Epithelial cell of prostate (primary cell): ENCODE data around the gene FAM227B.
"Not testable (repeated sequence)": the region's sequence is repeated elsewhere in the genome, so short reads cannot be mapped to it uniquely, and the experiment has no call there.

ENCODE experiments used
- DNase-seq: peaks from one replicate; pipeline ENCODE4 v3.0.0-alpha.2; 2011; ENCODE audit warnings: low read depth, low spot score
- H3K27ac ChIP-seq: fragments of 450-650 bp; 2 replicates; pipeline ENCODE4 v1.5.1; 2017; ENCODE audit warnings: mild to moderate bottlenecking

The FAM227B gene

GRCh38 chr15:49402515-49403296, 217.9 kb downstream of the FAM227B start:
- not testable (repeated sequence) for DNase-seq, H3K27ac ChIP-seq

- DNase-seq = no peak
- H3K27ac ChIP-seq = no peak overlapping the region
Measured at GRCh38 chr15:49387471-49387870, 233.1 kb downstream of the FAM227B start.

- no peak for DNase-seq
- no peak overlapping the region for H3K27ac ChIP-seq
Measured at GRCh38 chr15:49383266-49383665, 237.4 kb downstream of the FAM227B start.

- DNase-seq = no peak
- H3K27ac ChIP-seq = no peak overlapping the region
Measured at GRCh38 chr15:49382394-49382793, 238.2 kb downstream of the FAM227B start.

GRCh38 chr15:49380912-49381311, 239.7 kb downstream of the FAM227B start:
- no peak for DNase-seq
- no peak overlapping the region for H3K27ac ChIP-seq

GRCh38 chr15:49379996-49380395, 240.6 kb downstream of the FAM227B start:
- H3K27ac ChIP-seq = no peak overlapping the region
- no peak for DNase-seq

- no peak overlapping the region for H3K27ac ChIP-seq
- DNase-seq = no peak
Measured at GRCh38 chr15:49372366-49372765, 248.3 kb downstream of the FAM227B start.

- no peak for DNase-seq
- H3K27ac ChIP-seq = no peak overlapping the region
Measured at GRCh38 chr15:49370782-49371181, 249.8 kb downstream of the FAM227B start.

GRCh38 chr15:49366496-49366895, 254.1 kb downstream of the FAM227B start:
- H3K27ac ChIP-seq = no peak overlapping the region
- no peak for DNase-seq

- DNase-seq = no peak
- no peak overlapping the region for H3K27ac ChIP-seq
Measured at GRCh38 chr15:49361370-49361769, 259.2 kb downstream of the FAM227B start.

- DNase-seq, H3K27ac ChIP-seq: not testable (repeated sequence)
Measured at GRCh38 chr15:49354439-49354838, 266.2 kb downstream of the FAM227B start.

GRCh38 chr15:49343546-49343945, 277.1 kb downstream of the FAM227B start:
- DNase-seq = no peak

GRCh38 chr15:49339656-49340055, 281.0 kb downstream of the FAM227B start:
- DNase-seq = no peak
- H3K27ac ChIP-seq = no peak overlapping the region

More at GRCh38 chr15:49343546-49343945, 277.1 kb downstream of the FAM227B start:
- H3K27ac ChIP-seq = no peak overlapping the region

- DNase-seq = no peak
- no peak overlapping the region for H3K27ac ChIP-seq
Measured at GRCh38 chr15:49331951-49332350, 288.7 kb downstream of the FAM227B start.

- DNase-seq = no peak
- H3K27ac ChIP-seq = no peak overlapping the region
Measured at GRCh38 chr15:49331442-49331841, 289.2 kb downstream of the FAM227B start.

- DNase-seq = no peak
- no peak overlapping the region for H3K27ac ChIP-seq
Measured at GRCh38 chr15:49330166-49330565, 290.5 kb downstream of the FAM227B start.

- no peak for DNase-seq
Measured at GRCh38 chr15:49328941-49329340, 291.7 kb downstream of the FAM227B start.

GRCh38 chr15:49327927-49328326, 292.7 kb downstream of the FAM227B start:
- no peak overlapping the region for H3K27ac ChIP-seq
- DNase-seq = no peak

More at GRCh38 chr15:49328941-49329340, 291.7 kb downstream of the FAM227B start:
- H3K27ac ChIP-seq = no peak overlapping the region

- H3K27ac ChIP-seq = no peak overlapping the region
- DNase-seq = no peak
Measured at GRCh38 chr15:49323207-49323606, 297.4 kb downstream of the FAM227B start.

GRCh38 chr15:49320351-49320750, 300.3 kb downstream of the FAM227B start:
- H3K27ac ChIP-seq = no peak overlapping the region
- no peak for DNase-seq

GRCh38 chr15:49315391-49315823, 305.2 kb downstream of the FAM227B start:
- H3K27ac ChIP-seq = no peak overlapping the region
- DNase-seq = no peak

- no peak overlapping the region for H3K27ac ChIP-seq
Measured at GRCh38 chr15:49314716-49315115, 305.9 kb downstream of the FAM227B start.

More at GRCh38 chr15:49314716-49315115, 305.9 kb downstream of the FAM227B start:
- DNase-seq = no peak
